ENCODE data around the gene IL37. TPM values are rescaled to one million over a fixed set of nuclear protein-coding genes. Genes with fewer than 3 reads are reported as not detected.

Gene IL37
- total and polyA plus RNA-seq, 4 donors: not detected

- Histone ChIP-seq H3K4me1 (ENCODE audit: control insufficient read depth in 1 of 2, insufficient read depth in 2 of 2, low read length in 2 of 2) (no peaks in the 10 kb centered on the region), H3K9me3 (ENCODE audit: control insufficient read depth, low read length) (peaks cover 7% of the 10 kb centered on the region), H3K36me3 (ENCODE audit: control insufficient read depth in 1 of 2, insufficient read depth in 2 of 2, low read length in 1 of 2) (no peaks in the 10 kb centered on the region), H3K4me3 (ENCODE audit: low read length in 2 of 2) (no peak overlapping the region), H3K27ac (ENCODE audit: low read depth in 1 of 2, low read length in 2 of 2) (no peak overlapping the region), H3K27me3 (ENCODE audit: control insufficient read depth in 1 of 2, insufficient read depth in 2 of 2, low read length in 1 of 2) (no peaks in the 10 kb centered on the region)
- DNase-seq (no peak), ATAC-seq (ENCODE audit: low FRiP score) (no peak)
- 62 to 63% methylated on average over 3 of the region's 3 CpGs for WGBS, 2 donors
- intact Hi-C loops (cut with DNase I): no loop called here
These were observed 30.1 kb downstream of the IL37 start for GRCh38 chr2:112940859-112941625.

DNA sequence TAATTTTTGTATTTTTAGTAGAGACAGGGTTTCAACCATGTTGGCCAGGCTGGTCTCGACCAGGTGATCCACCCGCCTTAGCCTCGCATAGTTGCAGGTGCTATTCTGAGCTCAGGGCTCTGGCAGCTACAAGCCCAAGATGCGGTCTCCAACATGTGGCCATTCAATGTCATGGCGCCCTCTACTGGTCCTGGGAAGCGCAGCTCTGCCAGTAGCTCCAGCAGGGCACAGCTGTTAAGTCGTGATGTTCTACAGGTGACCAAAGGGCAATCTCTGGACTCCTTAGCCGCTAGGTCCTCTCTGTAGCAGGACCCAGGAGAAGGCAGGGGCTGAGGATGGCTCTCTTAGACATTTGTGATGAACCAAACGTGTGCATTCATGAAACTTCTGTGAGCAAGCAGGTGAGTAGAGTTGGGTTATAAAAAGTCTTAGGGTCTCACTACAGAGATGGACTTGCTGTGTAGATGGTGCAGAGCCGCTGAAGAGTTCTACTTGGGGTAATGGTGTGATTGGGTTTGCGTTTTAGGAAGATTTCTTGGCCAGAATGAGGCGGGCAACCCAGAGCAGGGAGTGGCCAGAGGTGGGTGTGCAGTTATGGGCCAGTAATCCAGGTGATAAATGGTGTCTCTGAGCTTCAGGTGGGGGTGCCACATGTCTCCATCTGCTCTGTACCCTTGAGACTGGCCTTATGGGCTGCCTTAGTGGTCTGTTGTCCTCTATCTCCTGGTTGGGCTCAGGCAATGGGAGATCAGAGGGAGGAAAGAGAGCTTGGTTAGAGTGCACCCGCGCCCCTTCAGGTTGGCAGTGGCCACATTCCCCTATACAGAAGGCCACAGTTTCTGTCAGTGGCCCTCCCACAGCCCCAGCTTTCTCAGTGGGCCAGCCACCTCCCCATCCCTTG lies 31.0 kb downstream of the IL37 start:
- no peak for ATAC-seq (ENCODE audit: low FRiP score)
- WGBS, 2 donors: 27% methylated on average over 14 of the region's 14 CpGs
- Histone ChIP-seq H3K9me3 (ENCODE audit: control insufficient read depth, low read length) (peaks cover 12% of the 10 kb centered on the region), H3K4me3 (ENCODE audit: low read length in 2 of 2) (no peak overlapping the region), H3K36me3 (ENCODE audit: control insufficient read depth in 1 of 2, insufficient read depth in 2 of 2, low read length in 1 of 2) (no peaks in the 10 kb centered on the region), H3K4me1 (ENCODE audit: control insufficient read depth in 1 of 2, insufficient read depth in 2 of 2, low read length in 2 of 2) (no peaks in the 10 kb centered on the region), H3K27me3 (ENCODE audit: control insufficient read depth in 1 of 2, insufficient read depth in 2 of 2, low read length in 1 of 2) (no peaks in the 10 kb centered on the region), H3K27ac (ENCODE audit: low read depth in 1 of 2, low read length in 2 of 2) (no peak overlapping the region)
- intact Hi-C loops (cut with DNase I): no loop called here
- peak; percentile 74 to 81 for DNase-seq

DNA sequence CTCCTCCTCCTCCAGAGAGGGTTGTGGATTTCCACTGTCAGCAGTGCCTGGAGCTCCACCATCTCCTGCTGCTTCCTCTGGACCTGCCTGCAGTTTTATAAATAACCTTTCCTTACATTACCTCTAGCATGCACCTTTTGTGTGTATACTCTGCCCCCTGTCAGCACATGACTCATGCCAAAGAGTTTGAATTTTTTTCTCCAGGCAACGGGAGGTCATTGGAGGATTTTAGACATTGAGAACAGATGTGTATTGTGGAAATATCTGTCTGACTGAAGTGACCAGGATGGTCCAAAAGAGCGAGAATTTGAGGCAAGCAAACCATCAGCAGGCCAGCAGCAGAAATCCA lies 31.7 kb downstream of the IL37 start:
- Histone ChIP-seq H3K27ac (ENCODE audit: low read depth in 1 of 2, low read length in 2 of 2) (no peak overlapping the region), H3K36me3 (ENCODE audit: control insufficient read depth in 1 of 2, insufficient read depth in 2 of 2, low read length in 1 of 2) (no peaks in the 10 kb centered on the region), H3K9me3 (ENCODE audit: control insufficient read depth, low read length) (peaks cover 12% of the 10 kb centered on the region), H3K4me3 (ENCODE audit: low read length in 2 of 2) (no peak overlapping the region), H3K27me3 (ENCODE audit: control insufficient read depth in 1 of 2, insufficient read depth in 2 of 2, low read length in 1 of 2) (no peaks in the 10 kb centered on the region), H3K4me1 (ENCODE audit: control insufficient read depth in 1 of 2, insufficient read depth in 2 of 2, low read length in 2 of 2) (no peaks in the 10 kb centered on the region)
- whole genome bisulfite sequencing, 2 donors: 48 to 58% methylated on average over 2 of the region's 2 CpGs
- DNase-seq: no peak
- ATAC-seq (ENCODE audit: low FRiP score): no peak
- intact Hi-C loops (cut with DNase I): no loop called here

- Histone ChIP-seq H3K4me3 (ENCODE audit: low read length in 2 of 2) (no peak overlapping the region), H3K4me1 (ENCODE audit: control insufficient read depth in 1 of 2, insufficient read depth in 2 of 2, low read length in 2 of 2) (no peaks in the 10 kb centered on the region), H3K27ac (ENCODE audit: low read depth in 1 of 2, low read length in 2 of 2) (no peak overlapping the region), H3K36me3 (ENCODE audit: control insufficient read depth in 1 of 2, insufficient read depth in 2 of 2, low read length in 1 of 2) (no peaks in the 10 kb centered on the region), H3K27me3 (ENCODE audit: control insufficient read depth in 1 of 2, insufficient read depth in 2 of 2, low read length in 1 of 2) (no peaks in the 10 kb centered on the region), H3K9me3 (ENCODE audit: control insufficient read depth, low read length) (peaks cover 12% of the 10 kb centered on the region)
- ATAC-seq (ENCODE audit: low FRiP score) (no peak), DNase-seq (no peak)
- intact Hi-C loops (cut with DNase I): no loop called here
- WGBS, 2 donors: 77 to 88% methylated on average over 1 of the region's 1 CpG
These were observed 34.0 kb downstream of the IL37 start for GRCh38 chr2:112944971-112945370.

DNA sequence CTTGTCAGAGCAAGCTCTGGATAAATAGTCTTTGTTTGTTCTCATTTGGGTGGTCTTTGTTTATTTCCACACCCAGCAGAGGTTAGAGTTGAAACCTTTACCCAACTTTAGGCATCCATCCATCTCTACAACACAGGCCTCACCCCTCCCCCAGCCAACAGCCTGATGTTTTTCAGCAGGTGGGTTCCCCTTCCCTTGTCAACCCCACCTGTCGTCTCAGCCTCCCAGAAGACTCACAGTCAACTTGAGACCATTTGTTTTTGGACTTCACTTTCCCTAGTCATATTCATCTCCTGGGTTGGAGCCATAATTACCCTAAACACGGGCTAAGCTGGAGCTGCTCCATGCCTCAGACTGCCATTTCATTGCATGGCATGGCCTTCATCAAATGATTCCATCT lies 35.1 kb downstream of the IL37 start:
- Histone ChIP-seq H3K27ac (ENCODE audit: low read depth in 1 of 2, low read length in 2 of 2) (no peak overlapping the region), H3K36me3 (ENCODE audit: control insufficient read depth in 1 of 2, insufficient read depth in 2 of 2, low read length in 1 of 2) (no peaks in the 10 kb centered on the region), H3K4me1 (ENCODE audit: control insufficient read depth in 1 of 2, insufficient read depth in 2 of 2, low read length in 2 of 2) (no peaks in the 10 kb centered on the region), H3K27me3 (ENCODE audit: control insufficient read depth in 1 of 2, insufficient read depth in 2 of 2, low read length in 1 of 2) (no peaks in the 10 kb centered on the region), H3K9me3 (ENCODE audit: control insufficient read depth, low read length) (peaks cover 12% of the 10 kb centered on the region), H3K4me3 (ENCODE audit: low read length in 2 of 2) (no peak overlapping the region)
- DNase-seq (no peak), ATAC-seq (ENCODE audit: low FRiP score) (no peak)
- intact Hi-C loops (cut with DNase I): no loop called here
- WGBS, 2 donors: 71 to 76% methylated on average over 2 of the region's 2 CpGs

DNA sequence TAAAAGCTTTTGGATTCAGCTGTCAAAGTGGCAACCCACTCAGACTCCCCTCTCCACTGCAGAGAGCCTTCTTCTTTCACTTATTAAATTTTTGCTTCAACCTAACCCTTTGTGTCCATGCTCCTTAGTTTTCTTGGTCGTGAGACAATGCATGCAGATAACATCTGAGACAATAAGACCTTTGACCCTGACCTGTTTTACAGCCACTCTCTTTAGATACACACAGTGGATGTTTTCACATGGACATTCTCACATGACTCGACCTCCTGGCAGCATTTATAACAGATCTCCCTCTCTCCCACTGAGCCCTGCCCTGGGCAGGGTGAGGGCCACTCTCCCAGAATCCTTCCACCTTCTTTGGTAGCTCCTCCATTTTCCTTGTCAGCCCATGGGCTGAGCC lies 36.4 kb downstream of the IL37 start:
- ATAC-seq (ENCODE audit: low FRiP score) (no peak), DNase-seq (no peak)
- Histone ChIP-seq H3K36me3 (ENCODE audit: control insufficient read depth in 1 of 2, insufficient read depth in 2 of 2, low read length in 1 of 2) (no peaks in the 10 kb centered on the region), H3K9me3 (ENCODE audit: control insufficient read depth, low read length) (peaks cover 12% of the 10 kb centered on the region), H3K27ac (ENCODE audit: low read depth in 1 of 2, low read length in 2 of 2) (no peak overlapping the region), H3K4me3 (ENCODE audit: low read length in 2 of 2) (no peak overlapping the region), H3K4me1 (ENCODE audit: control insufficient read depth in 1 of 2, insufficient read depth in 2 of 2, low read length in 2 of 2) (no peaks in the 10 kb centered on the region), H3K27me3 (ENCODE audit: control insufficient read depth in 1 of 2, insufficient read depth in 2 of 2, low read length in 1 of 2) (no peaks in the 10 kb centered on the region)
- WGBS, 2 donors: 8 to 17% methylated on average over 2 of the region's 2 CpGs
- intact Hi-C loops (cut with DNase I): no loop called here

- Histone ChIP-seq H3K36me3 (ENCODE audit: control insufficient read depth in 1 of 2, insufficient read depth in 2 of 2, low read length in 1 of 2) (no peaks in the 10 kb centered on the region), H3K27me3 (ENCODE audit: control insufficient read depth in 1 of 2, insufficient read depth in 2 of 2, low read length in 1 of 2) (no peaks in the 10 kb centered on the region), H3K9me3 (ENCODE audit: control insufficient read depth, low read length) (peaks cover 12% of the 10 kb centered on the region), H3K4me1 (ENCODE audit: control insufficient read depth in 1 of 2, insufficient read depth in 2 of 2, low read length in 2 of 2) (no peaks in the 10 kb centered on the region), H3K4me3 (ENCODE audit: low read length in 2 of 2) (no peak overlapping the region), H3K27ac (ENCODE audit: low read depth in 1 of 2, low read length in 2 of 2) (no peak overlapping the region)
- WGBS, 2 donors: 68 to 83% methylated on average over 8 of the region's 8 CpGs
- ATAC-seq (ENCODE audit: low FRiP score): no peak
- no peak for DNase-seq
- intact Hi-C loops (cut with DNase I): no loop called here
These were observed 38.5 kb downstream of the IL37 start for GRCh38 chr2:112949456-112949855.

DNA sequence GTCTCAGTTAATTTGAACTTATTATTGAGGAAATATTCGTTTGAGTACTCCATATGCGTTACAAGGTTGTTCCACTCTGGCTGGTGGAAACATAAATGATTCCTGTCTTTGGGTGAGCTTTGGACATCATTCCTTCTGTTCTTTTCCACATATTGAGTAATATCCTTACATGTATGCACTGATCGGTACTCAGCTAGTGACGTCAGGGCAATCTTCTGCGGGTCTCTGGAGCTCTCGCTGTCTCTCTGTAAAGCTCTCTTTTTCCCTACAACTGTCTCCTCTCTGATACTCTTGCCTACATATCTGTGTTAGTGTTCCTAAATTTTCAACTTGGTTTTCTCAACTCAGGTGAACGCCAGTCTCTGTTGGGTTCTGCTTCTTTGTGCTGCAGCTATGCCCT lies 43.4 kb downstream of the IL37 start:
- Histone ChIP-seq H3K27me3 (ENCODE audit: control insufficient read depth in 1 of 2, insufficient read depth in 2 of 2, low read length in 1 of 2) (no peaks in the 10 kb centered on the region), H3K4me3 (ENCODE audit: low read length in 2 of 2) (no peak overlapping the region), H3K4me1 (ENCODE audit: control insufficient read depth in 1 of 2, insufficient read depth in 2 of 2, low read length in 2 of 2) (no peaks in the 10 kb centered on the region), H3K9me3 (ENCODE audit: control insufficient read depth, low read length) (no peaks in the 10 kb centered on the region), H3K36me3 (ENCODE audit: control insufficient read depth in 1 of 2, insufficient read depth in 2 of 2, low read length in 1 of 2) (no peaks in the 10 kb centered on the region), H3K27ac (ENCODE audit: low read depth in 1 of 2, low read length in 2 of 2) (no peak overlapping the region)
- intact Hi-C loops (cut with DNase I): no loop called here
- DNase-seq (no peak), ATAC-seq (ENCODE audit: low FRiP score) (no peak)
- 88 to 91% methylated on average over 7 of the region's 7 CpGs for WGBS, 2 donors

- H3K4me1 ChIP-seq (ENCODE audit: control insufficient read depth in 1 of 2, insufficient read depth in 2 of 2, low read length in 2 of 2): no peaks in the 10 kb centered on the region
- H3K4me3 ChIP-seq (ENCODE audit: low read length in 2 of 2): no peak overlapping the region
- no peak for ATAC-seq (ENCODE audit: low FRiP score)
- H3K27ac ChIP-seq (ENCODE audit: low read depth in 1 of 2, low read length in 2 of 2): no peak overlapping the region
- 93 to 94% methylated on average over 3 of the region's 3 CpGs for WGBS, 2 donors
- intact Hi-C loops (cut with DNase I): no loop called here
- no peaks in the 10 kb centered on the region for H3K36me3 ChIP-seq (ENCODE audit: control insufficient read depth in 1 of 2, insufficient read depth in 2 of 2, low read length in 1 of 2)
- DNase-seq: no peak
- H3K9me3 ChIP-seq (ENCODE audit: control insufficient read depth, low read length): no peaks in the 10 kb centered on the region
- no peaks in the 10 kb centered on the region for H3K27me3 ChIP-seq (ENCODE audit: control insufficient read depth in 1 of 2, insufficient read depth in 2 of 2, low read length in 1 of 2)
These were observed 46.5 kb downstream of the IL37 start for GRCh38 chr2:112957511-112957910.

Data from aorta (tissue), 5 donors.